Activated CD4-positive, CD25-positive, alpha-beta regulatory T cell treated with anti-CD3 and anti-CD28 coated beads, Interleukin-2, amount 50 U/mL, for 72 hours (primary cell): ENCODE data around the gene CYS1.

Source experiments
- DNase-seq: peaks from one replicate; pipeline ENCODE4 v3.0.0; 2021

The CYS1 gene

DNA sequence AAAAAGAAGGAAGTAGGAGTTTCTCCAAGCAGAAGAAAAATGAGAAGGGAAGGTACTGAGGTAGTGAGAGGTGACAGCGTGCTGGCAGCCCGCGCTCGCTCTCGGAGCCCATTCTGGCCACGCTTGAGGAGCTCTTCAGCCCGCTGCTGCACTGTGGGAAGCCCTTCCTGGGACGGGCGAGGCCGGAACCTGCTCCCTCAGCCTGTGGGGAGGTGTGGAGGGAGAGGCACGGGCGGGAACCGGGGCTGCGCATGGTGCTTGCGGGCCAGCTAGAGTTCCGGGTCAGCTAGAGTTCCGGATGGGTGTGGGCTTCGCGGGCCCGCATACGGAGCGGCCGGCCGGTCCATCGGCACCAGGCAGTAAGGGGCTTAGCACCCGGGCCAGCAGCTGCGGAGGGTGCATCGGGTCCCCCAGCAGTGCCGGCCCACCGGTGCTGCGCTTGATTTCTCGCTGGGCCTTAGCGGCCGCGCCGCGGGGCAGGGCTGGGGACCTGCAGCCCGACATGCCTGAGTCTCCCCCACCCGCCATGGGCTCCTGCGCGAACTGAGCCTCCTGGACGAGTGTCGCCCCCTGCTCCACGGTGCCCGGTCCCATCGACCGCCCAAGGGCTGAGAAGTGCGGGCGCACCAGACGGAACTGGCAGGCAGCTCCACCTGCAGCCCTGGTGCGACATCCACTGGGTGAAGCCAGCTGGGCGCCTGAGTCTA lies 11.1 kb upstream of the CYS1 start:
- DNase-seq: no peak

DNA sequence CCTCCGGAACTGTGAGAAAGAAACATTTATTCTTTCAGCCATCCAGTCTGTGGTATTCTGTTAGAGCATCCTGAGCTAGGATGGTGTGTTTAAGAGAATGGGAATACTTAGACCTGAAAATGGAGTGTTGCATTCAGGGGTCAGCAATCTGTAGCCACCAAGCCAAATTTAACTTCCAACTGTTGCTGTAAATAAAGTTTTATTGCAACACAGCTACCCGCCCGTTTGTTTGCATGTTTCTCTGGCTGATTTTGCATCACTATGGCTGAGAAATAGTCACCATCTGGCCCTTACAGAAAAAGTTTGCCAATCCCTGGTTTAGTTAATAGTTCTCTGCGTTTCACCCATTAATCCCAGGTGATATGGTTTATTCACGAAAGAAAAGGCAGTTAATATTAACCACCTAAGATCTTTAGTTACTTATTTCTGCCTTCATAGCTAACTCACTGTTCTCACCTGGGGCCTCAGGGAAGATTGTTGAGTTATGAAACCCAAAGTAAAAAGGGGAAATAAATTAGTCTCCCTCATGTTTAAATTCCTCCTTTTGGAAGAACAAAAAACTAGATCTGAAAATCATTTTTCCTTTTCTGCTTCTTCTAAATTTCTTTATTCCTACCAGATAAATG lies 9.5 kb upstream of the CYS1 start:
- no peak for DNase-seq

GRCh38 chr2:10087360-10087759 lies 7.1 kb upstream of the CYS1 start:
- DNase-seq: no peak

- no peak for DNase-seq
These were observed 6.7 kb upstream of the CYS1 start for GRCh38 chr2:10086950-10087349.

- no peak for DNase-seq
These were observed 5.5 kb upstream of the CYS1 start for GRCh38 chr2:10085668-10086059.

GRCh38 chr2:10085043-10085667 lies 4.9 kb upstream of the CYS1 start:
- no peak for DNase-seq

DNA sequence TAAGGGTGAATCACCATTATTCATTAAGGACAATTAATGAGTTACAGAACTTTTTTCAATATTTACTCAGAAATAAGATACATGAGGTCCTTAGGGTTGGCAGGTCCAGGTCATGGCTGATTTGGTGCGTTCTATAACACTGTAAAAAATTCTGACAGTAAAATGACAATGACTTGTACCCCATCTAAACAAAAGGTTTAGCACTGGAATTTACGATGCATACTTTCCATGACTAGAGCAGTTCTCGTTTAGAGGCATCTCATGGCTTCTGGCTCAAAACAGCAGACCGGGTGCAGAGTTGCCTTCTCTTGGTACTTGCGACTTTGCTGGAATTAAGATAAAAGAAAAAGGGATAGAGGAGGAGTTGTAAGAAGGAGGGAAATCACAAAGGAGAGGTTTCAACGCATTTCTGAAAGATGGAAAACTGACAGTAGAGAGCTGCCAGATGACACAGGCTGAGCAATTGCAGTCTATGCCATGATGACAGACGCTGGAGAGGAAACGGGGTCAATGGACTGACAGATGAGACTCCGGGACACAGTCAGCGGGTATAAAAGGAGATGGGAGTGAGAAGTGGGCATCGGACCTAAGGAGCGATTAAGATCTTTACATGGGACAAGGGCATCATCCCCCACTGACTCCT lies 4.1 kb upstream of the CYS1 start:
- no peak for DNase-seq

- no peak for DNase-seq
These were observed 3.5 kb upstream of the CYS1 start for GRCh38 chr2:10083692-10084211.

- DNase-seq: no peak
These were observed 2.8 kb upstream of the CYS1 start for GRCh38 chr2:10083046-10083445.

DNA sequence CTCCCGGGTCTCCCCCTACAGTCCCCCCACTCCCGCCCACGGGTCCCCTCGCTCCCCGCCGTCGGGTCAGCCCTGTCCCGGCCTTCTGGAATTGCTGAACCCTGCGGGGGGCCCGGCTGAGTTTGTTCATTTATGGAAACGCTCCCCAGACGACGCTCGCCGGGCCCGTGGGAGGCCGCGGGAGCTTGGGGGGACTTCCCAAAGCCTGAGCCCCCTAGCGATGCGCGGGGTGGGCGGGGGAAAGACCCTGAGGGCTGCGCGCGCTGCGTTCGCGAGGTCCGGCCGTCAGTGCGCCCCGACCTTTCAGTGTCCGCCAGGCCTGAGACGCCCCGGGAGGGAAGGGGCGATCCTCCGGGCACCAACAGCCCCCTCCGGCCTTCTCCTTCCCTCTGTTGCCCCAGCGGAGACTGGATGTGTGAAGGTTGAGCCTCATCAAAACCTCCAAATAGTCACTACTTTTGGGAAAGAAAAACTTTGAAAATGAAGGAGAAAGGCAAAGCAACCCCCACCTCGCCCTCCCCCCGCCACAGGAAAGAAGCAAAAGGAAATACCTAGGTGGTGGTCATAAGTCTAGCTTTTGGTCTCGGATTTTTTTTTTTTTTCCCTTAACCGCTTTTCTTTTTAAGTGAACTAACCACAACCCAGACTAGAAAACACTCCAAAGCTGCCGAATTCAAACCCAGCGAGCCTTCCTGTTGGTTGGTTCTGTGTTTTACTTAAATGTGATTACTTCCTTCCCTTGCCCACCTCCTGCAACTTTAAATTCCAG lies 509 bp upstream of the CYS1 start:
- no peak for DNase-seq

- no peak for DNase-seq
These were observed 843 bp downstream of the CYS1 start for GRCh38 chr2:10079266-10079869.

GRCh38 chr2:10078704-10079265 lies 1.4 kb downstream of the CYS1 start:
- DNase-seq: no peak

- DNase-seq: no peak
These were observed 2.2 kb downstream of the CYS1 start for GRCh38 chr2:10078001-10078400.

DNA sequence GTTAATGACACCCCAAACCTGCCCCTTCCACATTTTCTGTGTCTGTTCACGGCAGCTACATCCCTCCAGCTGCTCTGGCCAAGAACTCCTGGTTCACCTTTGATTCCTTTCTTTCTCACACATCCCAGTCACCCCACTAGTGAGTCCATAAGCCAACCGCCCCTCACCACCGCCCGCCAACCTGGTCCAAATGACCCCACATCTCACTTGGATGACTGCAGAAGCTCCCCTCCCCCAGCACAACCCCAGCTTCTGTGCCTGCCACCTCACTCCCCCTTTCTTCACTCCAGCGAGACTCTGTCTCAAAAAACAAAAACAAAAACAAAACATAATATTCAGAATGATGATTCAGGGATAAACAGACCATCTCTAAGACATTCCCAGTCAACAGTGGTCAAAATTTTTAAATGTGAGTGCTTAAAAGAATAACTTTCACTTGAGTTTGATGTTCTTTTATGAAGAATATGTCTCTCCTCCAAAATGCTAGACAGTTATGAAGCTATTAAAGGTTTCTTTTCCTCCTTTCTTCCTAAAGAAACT lies 3.2 kb downstream of the CYS1 start:
- no peak for DNase-seq

DNA sequence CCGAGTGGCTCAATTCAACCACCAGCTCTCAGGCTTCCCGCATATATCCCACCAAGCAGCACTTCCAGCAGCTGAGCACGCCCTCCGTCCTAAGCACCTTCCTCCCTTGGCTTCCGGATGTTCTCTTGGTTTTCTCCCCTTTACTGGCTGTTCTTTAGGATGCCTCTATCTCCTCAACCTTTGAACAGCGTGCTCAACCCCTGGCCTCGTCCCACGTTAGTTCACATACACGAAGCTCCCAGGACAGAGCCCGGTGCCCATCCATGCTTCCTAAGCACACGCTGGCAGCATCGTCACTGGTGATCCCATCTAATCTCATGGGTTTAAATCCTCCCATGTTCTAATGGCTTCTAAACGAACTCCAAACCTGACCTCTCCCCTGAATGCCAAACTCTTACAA lies 3.7 kb downstream of the CYS1 start:
- DNase-seq: no peak

GRCh38 chr2:10075571-10076209 lies 4.5 kb downstream of the CYS1 start:
- DNase-seq: no peak

- DNase-seq: no peak
These were observed 5.1 kb downstream of the CYS1 start for GRCh38 chr2:10075101-10075500.

GRCh38 chr2:10073706-10074105 lies 6.5 kb downstream of the CYS1 start:
- no peak for DNase-seq

- peak; percentile 70 for DNase-seq
These were observed 7.3 kb downstream of the CYS1 start for GRCh38 chr2:10072656-10073480.

DNA sequence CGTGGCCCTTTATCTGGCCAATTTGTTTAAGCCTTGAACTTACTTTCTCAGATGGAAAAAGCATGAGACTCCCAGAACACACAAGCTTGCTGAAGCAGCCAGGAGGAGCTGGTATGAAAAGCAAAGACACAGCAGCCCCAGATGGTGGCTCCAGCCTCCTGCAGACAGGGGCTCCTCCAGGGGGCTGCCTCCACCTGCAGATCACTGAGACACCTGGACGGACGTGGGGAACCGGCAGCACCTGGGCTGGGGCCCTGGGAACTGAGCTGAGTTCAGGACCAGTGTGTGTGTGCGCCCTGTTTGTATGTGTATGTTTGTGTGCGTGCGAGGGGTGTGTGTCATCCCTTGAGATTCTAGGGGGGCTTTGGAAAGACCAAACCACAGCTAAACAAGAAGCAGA lies 8.6 kb downstream of the CYS1 start:
- no peak for DNase-seq
